ENCODE data around the gene ERGIC1.
A peak's percentile ranks its signal among the peaks of the same experiment; 100 is the strongest.

DNA sequence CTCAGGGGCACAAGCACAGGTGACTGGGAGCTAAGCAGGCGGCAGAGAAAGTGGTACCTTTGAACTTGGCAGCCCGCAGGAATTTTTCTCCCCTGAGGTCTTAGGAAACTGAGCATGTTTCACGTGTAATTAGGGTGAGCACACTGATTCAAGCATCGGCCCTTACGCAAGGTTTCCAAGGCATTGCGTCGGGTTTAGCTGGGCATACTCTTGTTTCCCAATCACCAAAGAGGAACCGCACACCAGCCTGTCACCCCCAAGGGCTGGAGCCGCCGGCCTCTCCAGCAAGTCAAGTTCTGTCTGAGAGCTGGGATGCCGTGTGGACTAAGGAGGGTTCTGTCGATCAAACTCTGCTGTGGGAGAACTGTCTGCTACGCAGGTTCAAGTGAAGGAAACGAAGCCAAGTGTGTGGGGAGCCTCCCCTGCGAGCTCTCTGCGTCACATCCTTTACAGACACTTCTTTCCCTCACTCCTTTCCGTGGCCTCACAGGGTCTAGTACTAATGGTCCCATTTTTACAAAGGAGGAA is 53.0 kb downstream of the ERGIC1 start:
- no peak for TF ChIP-seq CTCF (IDR thresholded peaks at IDR 0.05)
- peak; percentile 60 to 61 for TF ChIP-seq POLR2A (IDR thresholded peaks at IDR 0.05)
- TF ChIP-seq POLR2AphosphoS5 (IDR thresholded peaks at IDR 0.05): peak; percentile 97

Data from gastroesophageal sphincter (tissue), 3 donors.